HepG2 (cell line): ENCODE results near the gene ARHGDIA. TPM values are rescaled to one million over a fixed set of nuclear protein-coding genes. Genes with fewer than 3 reads are reported as not detected.
"Not testable (repeated sequence)": the region's sequence is repeated elsewhere in the genome, so short reads cannot be mapped to it uniquely, and the experiment has no call there.

Experiments used
- ATAC-seq: fragments of 200-7000 bp; cut with Tn5 transposase; 3 replicates; pipeline ENCODE4 v1.9.1; 2020; ENCODE audit warnings: mild to moderate bottlenecking, moderate library complexity
- BruUV-seq: library from RNA; stranded (reverse); fragments of 400-500 nt; replicated peaks from 2 replicates; lab custom pipeline; 2021; lab: Mats Ljungman, UMichigan
- CTCF ChIA-PET: fragments of 300-600 bp; formaldehyde crosslinking; extraction: SDS; loops from one replicate; lab custom pipeline; 2021; ENCODE audit warnings: low total read pairs, inconsistent platforms, low intra/inter-chr PET ratio; lab: Yijun Ruan, JAX
- POLR2A ChIA-PET: fragments of 350-600 bp; sonication (Branson Sonifier 250); formaldehyde crosslinking; loops from one replicate; lab custom pipeline; 2020; ENCODE audit warnings: antibody characterized with exemption, inconsistent platforms; lab: Yijun Ruan, JAX
- DNase-seq: peaks from one replicate; pipeline ENCODE4 v3.0.0-alpha.2; 2015; ENCODE audit warnings: low spot score
- FAIRE-seq: peaks from 3 replicates; lab custom pipeline; 2011; peaks lifted over from hg19 to GRCh38; lab: Jason Lieb, UNC
- H2AFZ ChIP-seq: one replicate; pipeline ENCODE4 v1.6.1; 2011; ENCODE audit warnings: low read length, inconsistent platforms
- H3K27ac ChIP-seq: fragments of 300-600 bp; 3 replicates; pipeline ENCODE4 v1.8.0; 2011; ENCODE audit warnings: mixed run types, mild to moderate bottlenecking, mixed read lengths, low read length, inconsistent platforms; ENCODE audit not compliant: insufficient read depth; ENCODE audit errors: extremely low read length
- H3K27me3 ChIP-seq, 2 experiments: fragments of 200-600 bp in 1 of 2; 2 replicates in 1 of 2; 3 replicates in 1 of 2; pipeline versions ENCODE4 v1.6.0 to v1.8.0; 2011; ENCODE audit warnings: low read length in 2 of 2, mild to moderate bottlenecking in 2 of 2, moderate library complexity in 2 of 2, inconsistent platforms in 1 of 2; ENCODE audit not compliant: insufficient read depth in 2 of 2, control insufficient read depth in 1 of 2
- H3K36me3 ChIP-seq, 2 experiments: fragments of 200-600 bp in 1 of 2; replicated peaks in 1 of 2; 2 replicates in 1 of 2; 3 replicates in 1 of 2; pipeline versions ENCODE4 v1.5.1 to v1.8.0; 2011; ENCODE audit warnings: low read length in 2 of 2, inconsistent platforms in 1 of 2; ENCODE audit not compliant: insufficient read depth in 2 of 2, control insufficient read depth in 1 of 2
- H3K4me1 ChIP-seq: 2 replicates; pipeline ENCODE4 v1.5.1; 2012; ENCODE audit warnings: low read length, inconsistent platforms; ENCODE audit not compliant: insufficient read depth
- H3K4me2 ChIP-seq: 2 replicates; pipeline ENCODE4 v1.6.0; 2011; ENCODE audit warnings: low read depth, low read length, inconsistent platforms
- H3K4me3 ChIP-seq, 3 experiments: fragments of 200-600 bp in 1 of 3; sonication (generic), shearing (Covaris generic) in 1 of 3; replicated peaks in 1 of 3; 2 replicates each; pipeline ENCODE4 v1.5.1; 2011 to 2016; ENCODE audit warnings: low read length in 3 of 3, inconsistent platforms in 2 of 3, low read depth in 2 of 3, mild to moderate bottlenecking in 2 of 3, control low read depth in 1 of 3, mixed read lengths in 1 of 3; ENCODE audit not compliant: insufficient read depth in 1 of 3
- H3K79me2 ChIP-seq: one replicate; pipeline ENCODE4 v1.6.1; 2011; ENCODE audit warnings: low read length, inconsistent platforms; ENCODE audit not compliant: insufficient read depth
- H3K9ac ChIP-seq: 2 replicates; pipeline ENCODE4 v1.6.0; 2011; ENCODE audit warnings: mild to moderate bottlenecking, low read depth, low read length, inconsistent platforms; ENCODE audit not compliant: insufficient read depth
- H3K9me3 ChIP-seq: 2 replicates; pipeline ENCODE4 v1.5.1; 2012; ENCODE audit warnings: mild to moderate bottlenecking, low read length
- H4K20me1 ChIP-seq: 2 replicates; pipeline ENCODE4 v1.6.0; 2011; ENCODE audit warnings: inconsistent platforms, mild to moderate bottlenecking, low read length, moderate library complexity; ENCODE audit not compliant: insufficient read depth
- ASH2L ChIP-seq: fragments of 300-600, 200-600 bp; sonication (generic); IDR thresholded peaks from 2 replicates; pipeline ENCODE4 v1.7.0; 2017; ENCODE audit warnings: low read depth, mild to moderate bottlenecking, moderate library complexity, mixed read lengths, low read length; ENCODE audit not compliant: insufficient read length
- FOSL2 ChIP-seq: sonication (generic); formaldehyde crosslinking; IDR thresholded peaks from 2 replicates; pipeline ENCODE4 v1.4.0; 2020; ENCODE audit warnings: missing genetic modification reagents
- FOXC1 ChIP-seq: sonication (generic); formaldehyde crosslinking; IDR thresholded peaks from 2 replicates; pipeline ENCODE4 v1.8.0; 2022; ENCODE audit warnings: mild to moderate bottlenecking, missing genetic modification reagents, borderline replicate concordance
- KDM5A ChIP-seq: fragments of 200-600 bp; sonication (generic); IDR thresholded peaks from 2 replicates; pipeline ENCODE4 v1.7.0; 2018; ENCODE audit warnings: antibody characterized with exemption, mild to moderate bottlenecking, low read length, borderline replicate concordance
- ZNF792 ChIP-seq: IDR thresholded peaks from 2 replicates; pipeline ENCODE4 v1.6.1; 2016
- ZSCAN25 ChIP-seq: sonication (generic); formaldehyde crosslinking; IDR thresholded peaks from 2 replicates; pipeline ENCODE4 v1.8.0; 2022; ENCODE audit warnings: mild to moderate bottlenecking, missing genetic modification reagents
- WGBS: methylation state at CpG from one replicate; pipeline ENCODE4 v1.1.6; 2017; ENCODE audit warnings: low lambda C conversion rate; 5-methylcytosine and 5-hydroxymethylcytosine counted together
- in situ Hi-C: cut with HindIII; loops from 2 replicates; pipeline ENCODE4 v1.10.0; 2017; ENCODE audit warnings: low pct_unique_long_range_greater_than_20kb; ENCODE audit not compliant: extremely low pct_ligation_motif_present
- intact Hi-C: fragments of 100-400 bp; cut with micrococcal nuclease; formaldehyde crosslinking; loops from one replicate; pipeline ENCODE4 v1.10.0; 2022; ENCODE audit not compliant: unreplicated experiment
- polyA plus RNA-seq, 8 experiments: library from polyadenylated mRNA; depleted of rRNA in 3 of 8; stranded (reverse) in 7 of 8; unstranded in 1 of 8; fragments of >200 nt; fragmentation: Illumina TruSeq in 4 of 8; extraction: Trizol in 4 of 8; gene quantifications; 2 replicates each; pipeline versions ENCODE4 v1.2.1 to v1.2.3, GENCODE V29; 2011 to 2016; ENCODE audit warnings: low read depth in 4 of 8, missing spikeins in 1 of 8, mixed read lengths in 1 of 8; ENCODE audit not compliant: insufficient read depth in 1 of 8
- total RNA-seq, 5 experiments: library from RNA; depleted of rRNA; stranded (reverse); fragments of >200 nt; fragmentation: Illumina TruSeq; extraction: Trizol; gene quantifications; 2 replicates each; pipeline ENCODE4 v1.2.3, GENCODE V29; 2016; ENCODE audit warnings: low read depth in 1 of 5
- TF ChIP-seq, protein P1 (sequence below): IDR thresholded peaks from 2 replicates; pipeline ENCODE4 v1.6.1; 2016; ENCODE audit warnings: mild to moderate bottlenecking
- TF ChIP-seq, protein P2 (sequence below): IDR thresholded peaks from 2 replicates; pipeline ENCODE4 v1.6.1; 2012; ENCODE audit warnings: inconsistent platforms
- TF ChIP-seq, protein P3 (sequence below): IDR thresholded peaks from 2 replicates; pipeline ENCODE4 v1.6.1; 2016; ENCODE audit warnings: missing compliant biosample characterization, missing genetic modification reagents, borderline replicate concordance

Gene ARHGDIA
- total and polyA plus RNA-seq, 2 of the 13 experiments (the other 11 are each of a cell fraction or from before 2014, with no cell fraction given): 40.0 to 64.0 TPM

DNA sequence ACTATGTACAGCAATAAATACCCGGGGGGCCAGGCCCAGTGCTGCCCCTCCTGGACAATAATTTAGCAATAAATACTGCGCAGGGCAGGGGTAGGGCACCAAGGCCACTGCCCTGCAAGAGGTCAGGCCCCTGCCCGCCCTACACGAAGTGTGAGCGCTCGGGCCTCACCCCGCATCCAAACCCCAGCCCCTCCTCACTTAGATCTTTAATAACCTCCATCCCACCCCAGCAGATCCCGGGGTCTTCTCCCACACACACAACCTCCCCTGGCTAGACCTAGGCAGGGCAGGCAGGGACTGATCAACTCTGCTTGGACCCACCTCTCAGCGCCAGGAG is 47.2 kb upstream of the ARHGDIA start:
- Histone ChIP-seq H3K36me3 (peaks cover 45 to 57% of the 10 kb centered on the region in 2 experiments), H3K27ac (peak overlapping the region; percentile 27), H3K9ac (peak overlapping the region; percentile 50; the same call in 1 of the 2 replicates), H3K4me3 (peak overlapping the region in 2 of 3 experiments; percentile 87 to 93; a peak in 3 of 6 replicates), H3K79me2 (peaks cover 50% of the 10 kb centered on the region), H3K4me1 (peaks cover 28% of the 10 kb centered on the region), H3K4me2 (peak overlapping the region; percentile 83)
- 0 out of 2 replicates have a peak, but pooled peaks have one; percentile 23 for TF ChIP-seq ZSCAN25 (CRISPR knock-in tag)
- TF ChIP-seq, protein P1, sequence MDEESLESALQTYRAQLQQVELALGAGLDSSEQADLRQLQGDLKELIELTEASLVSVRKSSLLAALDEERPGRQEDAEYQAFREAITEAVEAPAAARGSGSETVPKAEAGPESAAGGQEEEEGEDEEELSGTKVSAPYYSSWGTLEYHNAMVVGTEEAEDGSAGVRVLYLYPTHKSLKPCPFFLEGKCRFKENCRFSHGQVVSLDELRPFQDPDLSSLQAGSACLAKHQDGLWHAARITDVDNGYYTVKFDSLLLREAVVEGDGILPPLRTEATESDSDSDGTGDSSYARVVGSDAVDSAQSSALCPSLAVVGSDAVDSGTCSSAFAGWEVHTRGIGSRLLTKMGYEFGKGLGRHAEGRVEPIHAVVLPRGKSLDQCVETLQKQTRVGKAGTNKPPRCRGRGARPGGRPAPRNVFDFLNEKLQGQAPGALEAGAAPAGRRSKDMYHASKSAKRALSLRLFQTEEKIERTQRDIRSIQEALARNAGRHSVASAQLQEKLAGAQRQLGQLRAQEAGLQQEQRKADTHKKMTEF (CRISPR knock-in tag): 0 out of 2 replicates have a peak, but pooled peaks have one; percentile 8
- 0 out of 2 replicates have a peak, but pooled peaks have one; percentile 7 for TF ChIP-seq ZNF792 (CRISPR knock-in tag)
- 0 out of 2 replicates have a peak, but pooled peaks have one; percentile 2 for TF ChIP-seq FOSL2 (CRISPR knock-in tag)
- TF ChIP-seq, protein P2, sequence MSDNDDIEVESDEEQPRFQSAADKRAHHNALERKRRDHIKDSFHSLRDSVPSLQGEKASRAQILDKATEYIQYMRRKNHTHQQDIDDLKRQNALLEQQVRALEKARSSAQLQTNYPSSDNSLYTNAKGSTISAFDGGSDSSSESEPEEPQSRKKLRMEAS: 0 out of 2 replicates have a peak, but pooled peaks have one; percentile 1
- 0 out of 2 replicates have a peak, but pooled peaks have one; percentile 46 for TF ChIP-seq FOXC1 (CRISPR knock-in tag)
- TF ChIP-seq, protein P3, sequence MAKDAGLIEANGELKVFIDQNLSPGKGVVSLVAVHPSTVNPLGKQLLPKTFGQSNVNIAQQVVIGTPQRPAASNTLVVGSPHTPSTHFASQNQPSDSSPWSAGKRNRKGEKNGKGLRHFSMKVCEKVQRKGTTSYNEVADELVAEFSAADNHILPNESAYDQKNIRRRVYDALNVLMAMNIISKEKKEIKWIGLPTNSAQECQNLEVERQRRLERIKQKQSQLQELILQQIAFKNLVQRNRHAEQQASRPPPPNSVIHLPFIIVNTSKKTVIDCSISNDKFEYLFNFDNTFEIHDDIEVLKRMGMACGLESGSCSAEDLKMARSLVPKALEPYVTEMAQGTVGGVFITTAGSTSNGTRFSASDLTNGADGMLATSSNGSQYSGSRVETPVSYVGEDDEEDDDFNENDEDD (CRISPR knock-in tag): peak; percentile 5; the same call in 1 of the 2 replicates
- peak; percentile 18; the same call in 1 of the 2 replicates for TF ChIP-seq KDM5A
- TF ChIP-seq ASH2L: peak; percentile 0
- in situ Hi-C loops, intact Hi-C loops, H3K27me3 ChIP-seq, BruUV-seq, H2AFZ ChIP-seq, DNase-seq, H3K9me3 ChIP-seq, CTCF ChIA-PET, H4K20me1 ChIP-seq: not testable (repeated sequence)
- POLR2A ChIA-PET: interaction anchor here (1.7 to 2.8 kb wide), 2 partner anchors 9 to 73 kb away, joined by 5 to 49 read pairs; partner anchors contain the start of gene MAFG
- 32% methylated on average over 9 of the region's 9 CpGs for WGBS
- FAIRE-seq (peak; percentile 60), ATAC-seq (peak; percentile 44)
